IMR-90 (cell line): Measurements from ENCODE around the gene TRAF3IP1. TPM values are rescaled to one million over a fixed set of nuclear protein-coding genes. Genes with fewer than 3 reads are reported as not detected.

Experiments used
- ATAC-seq: fragments of 200-7000 bp; cut with Tn5 transposase; 2 replicates; pipeline ENCODE4 v1.9.1; 2020; ENCODE audit warnings: low read depth, mild to moderate bottlenecking, moderate library complexity
- BruUV-seq: library from RNA; stranded (reverse); fragments of 400-500 nt; replicated peaks from 2 replicates; lab custom pipeline; 2021; lab: Mats Ljungman, UMichigan
- CTCF ChIA-PET: fragments of 300-600 bp; formaldehyde crosslinking; extraction: SDS; loops from one replicate; lab custom pipeline; 2021; ENCODE audit warnings: antibody characterized with exemption; lab: Yijun Ruan, JAX
- POLR2A ChIA-PET: fragments of 300-600 bp; sonication (Branson Sonifier 250); formaldehyde crosslinking; loops from one replicate; lab custom pipeline; 2022; ENCODE audit warnings: antibody characterized with exemption; ENCODE audit not compliant: unreplicated experiment; lab: Charles Lee
- DNase-seq: peaks from one replicate; pipeline ENCODE4 v3.0.0; 2013
- H2AFZ ChIP-seq: replicated peaks from 2 replicates; pipeline ENCODE3; 2013; ENCODE audit warnings: low read length, mild to moderate bottlenecking; ENCODE audit not compliant: poor library complexity
- H2AK5ac ChIP-seq: 2 replicates; pipeline ENCODE4 v1.6.1; 2013; ENCODE audit warnings: low read depth, low read length, inconsistent platforms
- H2AK9ac ChIP-seq: replicated peaks from 2 replicates; pipeline ENCODE3; 2013; ENCODE audit warnings: mild to moderate bottlenecking, low read depth, low read length, moderate library complexity; ENCODE audit not compliant: poor library complexity
- H2BK120ac ChIP-seq: 2 replicates; pipeline ENCODE4 v1.6.1; 2013; ENCODE audit warnings: low read depth, low read length, inconsistent platforms
- H2BK15ac ChIP-seq: 3 replicates; pipeline ENCODE4 v1.6.1; 2013; ENCODE audit warnings: low read depth, low read length, inconsistent platforms
- H2BK20ac ChIP-seq: 2 replicates; pipeline ENCODE4 v1.6.1; 2013; ENCODE audit warnings: low read depth, mild to moderate bottlenecking, inconsistent platforms, low read length, moderate library complexity
- H2BK5ac ChIP-seq: 2 replicates; pipeline ENCODE4 v1.6.1; 2013; ENCODE audit warnings: mild to moderate bottlenecking, low read depth, low read length, inconsistent platforms; ENCODE audit not compliant: poor library complexity, severe bottlenecking
- H3K14ac ChIP-seq: replicated peaks from 2 replicates; pipeline ENCODE4 v1.6.1; 2013; ENCODE audit warnings: low read depth, low read length, inconsistent platforms
- H3K18ac ChIP-seq: 2 replicates; pipeline ENCODE4 v1.6.1; 2013; ENCODE audit warnings: low read depth, low read length, control low read depth
- H3K23ac ChIP-seq: 2 replicates; pipeline ENCODE4 v1.6.1; 2013; ENCODE audit warnings: low read depth, low read length, inconsistent platforms
- H3K27ac ChIP-seq: 2 replicates; pipeline ENCODE4 v1.5.1; 2013; ENCODE audit warnings: mild to moderate bottlenecking, control low read depth, low read length; ENCODE audit not compliant: insufficient read depth
- H3K27me3 ChIP-seq: 2 replicates; pipeline ENCODE4 v1.6.1; 2013; ENCODE audit warnings: low read length; ENCODE audit not compliant: control insufficient read depth, insufficient read depth
- H3K36me3 ChIP-seq: 2 replicates; pipeline ENCODE4 v1.6.1; 2013; ENCODE audit warnings: low read length, mixed read lengths; ENCODE audit not compliant: control insufficient read depth, insufficient read depth
- H3K4ac ChIP-seq: 2 replicates; pipeline ENCODE4 v1.6.1; 2013; ENCODE audit warnings: low read depth, low read length, inconsistent platforms
- H3K4me1 ChIP-seq: 2 replicates; pipeline ENCODE4 v1.6.1; 2013; ENCODE audit warnings: low read length, mixed read lengths; ENCODE audit not compliant: control insufficient read depth, insufficient read depth
- H3K4me2 ChIP-seq: 2 replicates; pipeline ENCODE4 v1.6.1; 2013; ENCODE audit warnings: low read depth, mild to moderate bottlenecking, control low read depth, low read length, moderate library complexity
- H3K4me3 ChIP-seq: 2 replicates; pipeline ENCODE4 v1.5.1; 2013; ENCODE audit warnings: low read depth, mild to moderate bottlenecking, control low read depth, low read length, moderate library complexity; ENCODE audit not compliant: insufficient read depth
- H3K56ac ChIP-seq: 2 replicates; pipeline ENCODE4 v1.6.1; 2013; ENCODE audit warnings: low read length, inconsistent platforms; ENCODE audit not compliant: insufficient read depth; ENCODE audit errors: extremely low read depth
- H3K79me1 ChIP-seq, 2 experiments: 2 replicates each; pipeline ENCODE4 v1.6.1; 2013; ENCODE audit warnings: low read length in 2 of 2, inconsistent platforms in 1 of 2, low read depth in 1 of 2
- H3K9ac ChIP-seq: 2 replicates; pipeline ENCODE4 v1.6.1; 2013; ENCODE audit warnings: low read depth, low read length, control low read depth
- H3K9me1 ChIP-seq: 2 replicates; pipeline ENCODE4 v1.6.1; 2013; ENCODE audit warnings: low read length, inconsistent platforms; ENCODE audit not compliant: insufficient read depth
- H3K9me3 ChIP-seq: 2 replicates; pipeline ENCODE4 v1.6.1; 2013; ENCODE audit warnings: low read length; ENCODE audit not compliant: control insufficient read depth, insufficient read depth
- H4K20me1 ChIP-seq: 2 replicates; pipeline ENCODE4 v1.6.1; 2013; ENCODE audit warnings: low read length, inconsistent platforms; ENCODE audit not compliant: insufficient read depth
- H4K5ac ChIP-seq: 2 replicates; pipeline ENCODE4 v1.6.1; 2013; ENCODE audit warnings: mild to moderate bottlenecking, low read depth, low read length, control low read depth
- H4K8ac ChIP-seq, 2 experiments: 2 replicates each; pipeline ENCODE4 v1.6.1; 2013; ENCODE audit warnings: low read depth in 2 of 2, low read length in 2 of 2, control low read depth in 1 of 2, inconsistent platforms in 1 of 2
- H4K91ac ChIP-seq: 2 replicates; pipeline ENCODE4 v1.6.1; 2013; ENCODE audit warnings: low read depth, low read length, inconsistent platforms; ENCODE audit not compliant: insufficient read depth
- BHLHE40 ChIP-seq: fragments of 150-350 bp; IDR thresholded peaks from 2 replicates; pipeline ENCODE4 v1.6.1; 2016; ENCODE audit warnings: mild to moderate bottlenecking, low read depth, low read length
- CEBPB ChIP-seq: IDR thresholded peaks from 2 replicates; pipeline ENCODE4 v1.6.1; 2012; ENCODE audit warnings: low read depth, low read length, improper control_type of control experiment
- CHD1 ChIP-seq: IDR thresholded peaks from 2 replicates; pipeline ENCODE4 v1.6.1; 2012; ENCODE audit warnings: low read depth, low read length, improper control_type of control experiment
- CTCF ChIP-seq: conservative IDR thresholded peaks from 2 replicates; pipeline ENCODE4 v1.5.1; 2012; ENCODE audit warnings: mild to moderate bottlenecking, low read depth, low read length, improper control_type of control experiment
- ELK1 ChIP-seq: fragments of 150-350 bp; IDR thresholded peaks from 2 replicates; pipeline ENCODE4 v1.6.1; 2016; ENCODE audit warnings: low read depth, mild to moderate bottlenecking, low read length, moderate library complexity, borderline replicate concordance
- FOS ChIP-seq: fragments of 150-350 bp; IDR thresholded peaks from 2 replicates; pipeline ENCODE4 v1.6.1; 2016; ENCODE audit warnings: low read depth, low read length
- MAFK ChIP-seq: IDR thresholded peaks from 2 replicates; pipeline ENCODE4 v1.6.1; 2012; ENCODE audit warnings: low read depth, low read length, improper control_type of control experiment
- MAZ ChIP-seq: IDR thresholded peaks from 2 replicates; pipeline ENCODE4 v1.6.1; 2012; ENCODE audit warnings: low read depth, mild to moderate bottlenecking, low read length, improper control_type of control experiment, moderate library complexity, borderline replicate concordance
- MXI1 ChIP-seq: IDR thresholded peaks from 2 replicates; pipeline ENCODE4 v1.6.1; 2012; ENCODE audit warnings: low read depth, mild to moderate bottlenecking, low read length, moderate library complexity, borderline replicate concordance
- NFE2L2 ChIP-seq: fragments of 150-350 bp; IDR thresholded peaks from 2 replicates; pipeline ENCODE4 v1.6.1; 2016; ENCODE audit warnings: low read depth, mild to moderate bottlenecking, low read length
- POLR2A ChIP-seq: IDR thresholded peaks from 2 replicates; pipeline ENCODE4 v1.6.1; 2012; ENCODE audit warnings: mild to moderate bottlenecking, low read depth, low read length
- RAD21 ChIP-seq: IDR thresholded peaks from 2 replicates; pipeline ENCODE4 v1.6.1; 2012; ENCODE audit warnings: low read length, improper control_type of control experiment
- RCOR1 ChIP-seq: IDR thresholded peaks from 2 replicates; pipeline ENCODE4 v1.6.1; 2012; ENCODE audit warnings: mild to moderate bottlenecking, low read length, improper control_type of control experiment; ENCODE audit not compliant: insufficient replicate concordance
- RFX5 ChIP-seq: IDR thresholded peaks from 2 replicates; pipeline ENCODE4 v1.8.0; 2012; ENCODE audit warnings: low read depth, mild to moderate bottlenecking, low read length, moderate library complexity
- SMC3 ChIP-seq: fragments of 150-350 bp; IDR thresholded peaks from 2 replicates; pipeline ENCODE4 v1.6.1; 2016; ENCODE audit warnings: low read depth, mild to moderate bottlenecking, antibody characterized with exemption, low read length, moderate library complexity
- USF2 ChIP-seq: fragments of 150-350 bp; IDR thresholded peaks from 2 replicates; pipeline ENCODE4 v1.6.1; 2017; ENCODE audit warnings: mild to moderate bottlenecking, antibody characterized with exemption, low read length, low read depth
- WGBS, 2 experiments: methylation state at CpG; one replicate each; pipeline versions ENCODE4 v1.1.5 to v1.1.7; 2013; ENCODE audit warnings: missing lambda C conversion rate in 2 of 2; ENCODE audit not compliant: insufficient read length in 1 of 2; ENCODE audit errors: extremely low coverage in 2 of 2; 5-methylcytosine and 5-hydroxymethylcytosine counted together
- dilution Hi-C: fragments of 300-500 bp; cut with HindIII; formaldehyde crosslinking; loops from one replicate; pipeline ENCODE4 v1.14.3; 2018; ENCODE audit warnings: low sequenced_read_pairs; ENCODE audit not compliant: unreplicated experiment
- in situ Hi-C: fragments of 300-500 bp; cut with MboI; formaldehyde crosslinking; loops from 3 replicates; pipeline ENCODE4 v1.14.3; 2019; ENCODE audit warnings: low sequenced_read_pairs, inconsistent platforms, mixed read lengths
- intact Hi-C: fragments of 100-400 bp; cut with micrococcal nuclease; formaldehyde crosslinking; loops from 2 replicates; pipeline ENCODE4 v1.10.0; 2022
- polyA plus RNA-seq, 3 experiments: library from polyadenylated mRNA; depleted of rRNA; stranded (reverse); fragments of >200 nt; gene quantifications; 2 replicates each; pipeline ENCODE4 v1.2.3, GENCODE V29; 2012; ENCODE audit warnings: low replicate concordance in 1 of 3
- total RNA-seq: library from RNA; depleted of rRNA; stranded (reverse); fragments of >200 nt; gene quantifications from 2 replicates; pipeline ENCODE4 v1.2.3, GENCODE V29; 2012

The TRAF3IP1 gene
- total and polyA plus RNA-seq, 2 of the 4 experiments (the other 2 are of a cell fraction): 5.9 to 8.3 TPM

- intact Hi-C loops (no loop called here), in situ Hi-C loops (no loop called here), dilution Hi-C loops (no loop called here)
- H3K36me3 ChIP-seq: no peaks in the 10 kb centered on the region
- H2BK15ac ChIP-seq: no peak overlapping the region
- WGBS, 2 experiments: no CpG with 5 or more reads among the region's 2 CpGs
- H2BK5ac ChIP-seq: no peak overlapping the region
- ChIA-PET POLR2A (no interaction called here), CTCF (interaction anchor here (0.6 kb wide), 1 partner anchor 657 kb away, joined by 3 read pairs; no protein-coding TSS in a partner anchor)
- H4K8ac ChIP-seq: no peak overlapping the region
- H3K27ac ChIP-seq: no peak overlapping the region
- no peak overlapping the region for H2BK20ac ChIP-seq
- peaks cover 12% of the 10 kb centered on the region for H3K27me3 ChIP-seq
- TF ChIP-seq FOS (no peak), USF2 (no peak), RCOR1 (no peak), CTCF (no peak), SMC3 (no peak), BHLHE40 (no peak), MAFK (no peak), NFE2L2 (no peak), MXI1 (no peak), ELK1 (no peak), CHD1 (no peak), CEBPB (no peak), MAZ (no peak), RFX5 (no peak), RAD21 (no peak), POLR2A (no peak)
- H3K4me1 ChIP-seq: no peaks in the 10 kb centered on the region
- H2AK5ac ChIP-seq: no peak overlapping the region
- DNase-seq: no peak
- H4K5ac ChIP-seq: no peak overlapping the region
- no peak overlapping the region for H3K4me2 ChIP-seq
- H3K9ac ChIP-seq: no peak overlapping the region
- no peak overlapping the region for H3K18ac ChIP-seq
- no peak overlapping the region for H3K56ac ChIP-seq
- H3K23ac ChIP-seq: no peak overlapping the region
- no peak overlapping the region for H2AFZ ChIP-seq
- H3K14ac ChIP-seq: no peak overlapping the region
- no peak for ATAC-seq
- BruUV-seq: no TSS peak
- H3K9me1 ChIP-seq: no peaks in the 10 kb centered on the region
- H2AK9ac ChIP-seq: no peak overlapping the region
- H3K79me1 ChIP-seq: no peaks in the 10 kb centered on the region
- no peak overlapping the region for H3K4ac ChIP-seq
- H4K20me1 ChIP-seq: no peaks in the 10 kb centered on the region
- H3K4me3 ChIP-seq: no peak overlapping the region
- no peak overlapping the region for H2BK120ac ChIP-seq
- H3K9me3 ChIP-seq: no peaks in the 10 kb centered on the region
- H4K91ac ChIP-seq: no peak overlapping the region
Observed at GRCh38 chr2:238313991-238314350, 6.3 kb upstream of the TRAF3IP1 start.
